ENCODE measurements around the gene IL12B.

IL12B gene

DNA sequence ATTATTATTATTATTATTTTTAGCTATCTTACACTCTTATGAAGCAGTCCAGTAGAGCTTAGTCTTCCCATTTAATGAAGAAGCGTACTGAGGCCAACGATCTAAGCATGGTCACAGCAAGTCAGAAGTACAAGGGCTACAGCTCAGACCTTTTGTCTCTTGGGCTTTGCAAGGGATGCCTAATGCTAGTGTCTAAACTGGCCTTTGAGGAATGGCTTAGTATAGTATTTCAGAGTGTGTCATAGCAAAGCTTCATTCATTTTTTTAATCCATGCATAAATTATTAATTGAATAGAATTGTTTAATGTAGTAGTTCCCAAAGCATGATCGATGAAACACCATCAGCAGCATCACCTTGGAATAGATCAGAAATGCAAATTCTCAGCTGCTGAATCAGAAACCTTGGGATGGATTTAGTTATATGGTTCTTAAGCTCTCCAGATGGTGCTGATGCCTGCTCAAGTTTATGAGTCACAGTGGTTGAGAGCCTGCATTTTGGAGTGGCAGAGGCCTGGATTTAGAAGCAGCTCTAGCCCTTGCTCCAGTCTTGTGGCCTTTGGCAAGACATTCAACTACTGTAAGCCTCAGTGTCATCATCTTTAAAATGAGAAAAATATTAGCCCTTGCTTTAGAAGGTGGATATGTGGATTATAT is 6.1 kb downstream of the IL12B start:
- Histone ChIP-seq H3K4me2 (no peak overlapping the region), H3K27me3 (no peaks in the 10 kb centered on the region), H3K27ac (no peak overlapping the region), H3K9ac (no peak overlapping the region), H4K20me1 (no peaks in the 10 kb centered on the region), H3K4me3 (no peak overlapping the region), H3K9me3 (replicated peaks in 1 of 11) (peaks cover 0 to 8% (median 0%) of the 10 kb centered on the region in 11 experiments; a peak in 1 of 22 replicates), H3K4me1 (no peaks in the 10 kb centered on the region), H3K36me3 (no peaks in the 10 kb centered on the region)
- no peak for TF ChIP-seq Cebpa-rat (IDR thresholded peaks at IDR 0.05)

DNA sequence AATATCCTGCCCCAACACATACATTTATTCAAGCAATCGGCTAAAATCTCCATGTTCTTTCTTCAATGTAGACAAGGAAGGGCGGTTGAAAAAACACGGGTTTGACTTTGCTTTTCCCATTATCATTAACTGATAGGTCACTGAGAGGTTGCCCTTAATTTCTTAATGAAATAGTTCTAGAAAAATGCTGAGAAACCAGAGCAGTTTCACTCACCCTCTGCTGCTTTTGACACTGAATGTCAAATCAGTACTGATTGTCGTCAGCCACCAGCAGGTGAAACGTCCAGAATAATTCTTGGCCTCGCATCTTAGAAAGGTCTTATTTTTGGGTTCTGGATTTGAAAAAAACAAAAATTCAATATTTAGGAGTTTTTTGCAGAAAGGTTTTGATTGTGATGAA is 8.1 kb downstream of the IL12B start:
- no peaks in the 10 kb centered on the region for H3K27me3 ChIP-seq
- no peaks in the 10 kb centered on the region for H3K36me3 ChIP-seq
- TF ChIP-seq Cebpa-rat (IDR thresholded peaks at IDR 0.05) = no peak
- H3K27ac ChIP-seq = no peak overlapping the region
- no peak overlapping the region for H3K4me2 ChIP-seq
- no peaks in the 10 kb centered on the region for H4K20me1 ChIP-seq
- H3K9me3 ChIP-seq (replicated peaks in 1 of 11) = peaks cover 0 to 8% (median 0%) of the 10 kb centered on the region in 11 experiments; a peak in 1 of 22 replicates
- H3K4me1 ChIP-seq = no peaks in the 10 kb centered on the region
- no peak overlapping the region for H3K9ac ChIP-seq
- H3K4me3 ChIP-seq = no peak overlapping the region

DNA sequence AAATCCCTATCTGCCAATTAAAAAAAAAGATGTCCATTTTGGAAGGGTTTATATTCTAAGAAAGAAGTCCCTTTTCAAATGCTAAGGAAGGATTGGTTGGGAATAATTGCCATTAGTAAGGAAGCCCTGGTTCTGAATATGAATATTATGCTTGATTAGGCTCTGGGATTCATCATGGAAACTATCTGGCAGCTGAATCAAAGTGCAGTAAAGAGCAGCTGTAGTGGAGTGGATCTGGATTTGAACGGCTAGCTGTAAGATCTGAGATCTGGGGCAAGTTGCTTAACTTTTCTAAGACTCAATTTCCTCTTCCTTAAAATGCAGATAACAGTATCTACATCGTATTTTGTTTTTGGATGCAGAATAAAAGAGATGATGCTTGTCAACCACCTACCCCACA is 10.5 kb downstream of the IL12B start:
- no peak for TF ChIP-seq Cebpa-rat (IDR thresholded peaks at IDR 0.05)
- Histone ChIP-seq H4K20me1 (0 out of 22 replicates have a peak, but pooled peaks cover 0 to 5% (median 0%) of the 10 kb centered on the region in 11 experiments), H3K36me3 (no peaks in the 10 kb centered on the region), H3K27me3 (no peaks in the 10 kb centered on the region), H3K4me1 (no peaks in the 10 kb centered on the region), H3K4me2 (no peak overlapping the region), H3K4me3 (no peak overlapping the region), H3K9ac (no peak overlapping the region), H3K9me3 (replicated peaks in 1 of 11) (peaks cover 0 to 8% (median 0%) of the 10 kb centered on the region in 11 experiments; a peak in 1 of 22 replicates), H3K27ac (no peak overlapping the region)

DNA sequence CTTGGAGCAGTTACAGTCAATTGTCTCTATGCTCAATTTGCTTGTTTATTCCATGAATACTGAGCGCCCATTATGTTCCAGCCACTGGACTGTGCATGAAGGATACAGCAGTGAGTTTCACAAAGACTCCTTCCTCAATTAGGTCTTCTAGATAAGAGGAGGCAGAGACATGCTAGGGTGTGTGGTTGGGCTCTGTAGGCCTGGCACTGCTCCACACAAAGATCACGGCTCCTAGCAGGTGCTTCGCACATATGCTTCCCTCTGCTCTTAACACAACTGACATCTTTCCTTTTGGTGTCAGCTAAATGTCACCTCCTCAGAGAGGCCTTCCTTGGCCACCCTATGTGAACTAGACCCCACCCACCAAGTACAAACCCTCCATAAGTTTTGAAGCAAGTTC is 10.9 kb downstream of the IL12B start:
- Histone ChIP-seq H3K36me3 (no peaks in the 10 kb centered on the region), H3K9me3 (replicated peaks in 1 of 11) (peaks cover 0 to 8% (median 0%) of the 10 kb centered on the region in 11 experiments; a peak in 1 of 22 replicates)
- no peak for TF ChIP-seq Cebpa-rat (IDR thresholded peaks at IDR 0.05)

DNA sequence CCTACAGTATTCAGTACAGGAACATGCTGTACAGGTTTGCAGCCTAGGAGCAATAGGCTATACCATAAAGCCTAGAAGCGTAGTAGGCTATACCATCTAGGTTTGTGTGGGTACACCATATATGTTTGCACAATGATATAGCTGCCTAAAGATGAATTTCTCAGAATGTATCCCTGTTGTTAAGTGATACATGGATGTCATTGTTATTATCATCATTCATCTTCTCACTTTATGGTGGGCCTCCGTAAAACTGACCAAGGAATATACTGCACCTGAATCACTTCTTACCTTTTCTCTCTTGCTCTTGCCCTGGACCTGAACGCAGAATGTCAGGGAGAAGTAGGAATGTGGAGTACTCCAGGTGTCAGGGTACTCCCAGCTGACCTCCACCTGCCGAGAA is 11.8 kb downstream of the IL12B start:
- Histone ChIP-seq H3K4me3 (no peak overlapping the region), H3K4me1 (no peaks in the 10 kb centered on the region), H3K36me3 (no peaks in the 10 kb centered on the region), H3K9ac (no peak overlapping the region), H3K27ac (no peak overlapping the region), H4K20me1 (0 out of 22 replicates have a peak, but pooled peaks cover 0 to 5% (median 0%) of the 10 kb centered on the region in 11 experiments), H3K27me3 (no peaks in the 10 kb centered on the region), H3K9me3 (replicated peaks in 1 of 11) (peaks cover 0 to 8% (median 0%) of the 10 kb centered on the region in 11 experiments; a peak in 1 of 22 replicates), H3K4me2 (no peak overlapping the region)
- no peak for TF ChIP-seq Cebpa-rat (IDR thresholded peaks at IDR 0.05)

More for the DNA sequence above, 10.9 kb downstream of the IL12B start:
- Histone ChIP-seq H4K20me1 (0 out of 22 replicates have a peak, but pooled peaks cover 0 to 5% (median 0%) of the 10 kb centered on the region in 11 experiments), H3K27ac (no peak overlapping the region), H3K4me2 (no peak overlapping the region), H3K27me3 (no peaks in the 10 kb centered on the region), H3K4me1 (no peaks in the 10 kb centered on the region), H3K9ac (no peak overlapping the region), H3K4me3 (no peak overlapping the region)

DNA sequence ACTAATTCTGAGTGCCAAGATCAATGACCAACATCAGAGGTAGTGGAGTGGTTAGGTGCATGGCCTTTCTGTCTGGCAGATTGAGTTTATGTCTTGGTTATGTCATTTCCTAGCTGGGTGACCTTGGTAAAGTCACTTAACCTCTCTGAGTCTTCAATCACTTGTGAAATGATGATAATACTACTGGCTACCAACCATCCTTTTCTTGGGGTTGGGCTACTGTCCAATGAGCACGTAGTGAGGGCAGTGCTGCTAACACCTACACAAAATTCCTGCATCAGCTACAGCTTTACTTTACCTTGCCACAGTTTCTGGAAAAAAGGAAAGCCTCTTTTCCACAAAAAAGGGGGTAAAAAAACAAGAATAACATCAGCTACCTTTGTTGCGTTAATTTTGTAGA is 12.4 kb downstream of the IL12B start:
- Histone ChIP-seq H3K4me2 (no peak overlapping the region), H3K9me3 (replicated peaks in 1 of 11) (0 out of 22 replicates have a peak, but pooled peaks cover 0 to 3% (median 0%) of the 10 kb centered on the region in 11 experiments), H3K4me1 (no peaks in the 10 kb centered on the region), H3K27ac (no peak overlapping the region), H3K4me3 (no peak overlapping the region), H3K9ac (no peak overlapping the region), H3K36me3 (no peaks in the 10 kb centered on the region), H4K20me1 (0 out of 22 replicates have a peak, but pooled peaks cover 0 to 5% (median 0%) of the 10 kb centered on the region in 11 experiments), H3K27me3 (no peaks in the 10 kb centered on the region)
- TF ChIP-seq Cebpa-rat (IDR thresholded peaks at IDR 0.05) = no peak

DNA sequence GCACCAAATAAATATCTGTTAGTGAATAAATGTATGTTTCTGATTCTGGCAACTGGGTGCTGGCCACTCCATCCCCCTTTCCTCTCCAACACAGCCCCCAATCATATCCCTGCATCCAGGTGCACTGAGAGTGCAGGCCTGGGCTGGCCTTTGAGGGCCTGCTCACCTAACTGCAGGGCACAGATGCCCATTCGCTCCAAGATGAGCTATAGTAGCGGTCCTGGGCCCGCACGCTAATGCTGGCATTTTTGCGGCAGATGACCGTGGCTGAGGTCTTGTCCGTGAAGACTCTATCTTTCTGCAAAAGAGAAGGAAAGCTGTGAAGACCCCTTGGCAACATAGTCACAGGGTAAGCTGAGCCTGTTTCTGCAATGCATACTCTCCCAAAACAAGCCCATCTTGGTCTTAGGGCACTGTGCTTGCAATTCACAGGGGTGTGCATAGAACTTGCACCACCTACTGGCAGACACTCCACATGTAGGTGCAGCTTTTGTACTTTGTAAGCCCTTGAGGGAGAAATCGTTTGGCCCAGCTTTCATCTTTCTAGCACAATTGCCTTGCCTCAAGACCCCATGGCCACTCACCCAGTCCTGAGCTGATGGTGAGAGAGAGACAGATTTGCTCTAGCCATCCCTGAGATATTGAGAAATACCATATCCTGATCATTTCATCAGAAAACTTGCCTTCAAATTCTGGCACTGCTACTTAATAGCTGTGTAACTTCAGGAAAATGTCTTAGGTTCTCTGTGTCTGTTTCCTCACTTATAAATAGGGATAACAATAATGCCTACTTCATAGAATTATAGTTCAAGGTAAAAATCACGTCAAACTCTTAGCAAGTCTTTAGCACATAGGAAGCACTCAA is 13.5 kb downstream of the IL12B start:
- H3K9me3 ChIP-seq (replicated peaks in 1 of 11) = no peaks in the 10 kb centered on the region
- no peaks in the 10 kb centered on the region for H3K27me3 ChIP-seq
- no peak overlapping the region for H3K4me2 ChIP-seq
- no peaks in the 10 kb centered on the region for H3K36me3 ChIP-seq
- TF ChIP-seq Cebpa-rat (IDR thresholded peaks at IDR 0.05) = no peak
- no peak overlapping the region for H3K27ac ChIP-seq
- 0 out of 22 replicates have a peak, but pooled peaks cover 0 to 5% (median 0%) of the 10 kb centered on the region in 11 experiments for H4K20me1 ChIP-seq
- H3K4me3 ChIP-seq = no peak overlapping the region
- no peaks in the 10 kb centered on the region for H3K4me1 ChIP-seq
- no peak overlapping the region for H3K9ac ChIP-seq

DNA sequence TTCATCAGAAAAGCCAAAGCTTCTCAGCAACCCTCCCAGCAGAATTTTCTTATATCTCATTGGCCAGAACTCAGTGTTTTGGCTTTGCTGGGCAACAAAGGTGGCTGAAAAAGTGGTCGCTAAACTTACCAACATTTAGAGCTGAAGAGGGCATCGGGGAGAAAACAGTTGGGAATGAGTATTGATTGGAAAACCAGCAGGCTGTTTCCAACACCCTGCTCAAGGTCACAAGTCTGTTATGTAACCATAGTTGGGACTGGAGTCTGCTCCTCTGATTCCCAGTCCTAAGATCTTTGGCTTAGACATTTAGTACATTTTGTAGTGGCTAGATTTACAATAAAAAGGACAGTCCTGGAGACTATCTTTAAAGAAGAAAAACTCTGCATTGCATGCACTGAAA is 17.1 kb downstream of the IL12B start:
- H3K27ac ChIP-seq = no peak overlapping the region
- no peak overlapping the region for H3K4me2 ChIP-seq
- 0 out of 22 replicates have a peak, but pooled peaks cover 0 to 5% (median 0%) of the 10 kb centered on the region in 11 experiments for H3K9me3 ChIP-seq (replicated peaks in 1 of 11)
- no peak overlapping the region for H3K4me3 ChIP-seq
- H4K20me1 ChIP-seq = 0 out of 22 replicates have a peak, but pooled peaks cover 0 to 5% (median 0%) of the 10 kb centered on the region in 11 experiments
- H3K9ac ChIP-seq = no peak overlapping the region
- no peaks in the 10 kb centered on the region for H3K36me3 ChIP-seq
- no peak for TF ChIP-seq Cebpa-rat (IDR thresholded peaks at IDR 0.05)
- no peaks in the 10 kb centered on the region for H3K4me1 ChIP-seq
- no peaks in the 10 kb centered on the region for H3K27me3 ChIP-seq

DNA sequence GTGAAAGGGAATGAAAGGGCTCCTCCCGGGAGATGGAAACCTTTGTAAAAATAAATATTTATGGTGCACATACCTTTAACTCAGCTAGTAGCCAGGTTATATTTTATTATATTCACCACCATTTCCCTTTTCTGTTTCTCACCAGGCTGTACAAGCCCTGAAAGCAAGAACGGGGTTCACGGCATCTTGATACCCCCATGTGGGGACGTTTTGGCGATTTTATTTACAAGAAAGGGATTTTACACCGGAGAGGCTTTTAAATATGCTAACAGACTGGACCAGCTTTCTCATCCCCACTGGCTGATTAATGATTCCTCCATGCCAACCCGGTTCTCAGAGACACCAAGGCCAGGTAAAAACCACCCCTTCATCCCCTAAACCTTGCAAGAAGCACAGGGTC is 19.2 kb downstream of the IL12B start:
- no peak overlapping the region for H3K4me2 ChIP-seq
- TF ChIP-seq Cebpa-rat (IDR thresholded peaks at IDR 0.05) = no peak
- H3K9me3 ChIP-seq (replicated peaks in 1 of 11) = 0 out of 22 replicates have a peak, but pooled peaks cover 0 to 5% (median 0%) of the 10 kb centered on the region in 11 experiments
- no peak overlapping the region for H3K9ac ChIP-seq
- no peaks in the 10 kb centered on the region for H3K36me3 ChIP-seq
- no peaks in the 10 kb centered on the region for H3K27me3 ChIP-seq
- H4K20me1 ChIP-seq = no peaks in the 10 kb centered on the region
- H3K4me1 ChIP-seq = no peaks in the 10 kb centered on the region
- H3K27ac ChIP-seq = no peak overlapping the region
- no peak overlapping the region for H3K4me3 ChIP-seq
